HG02981 (cell line): ENCODE data around the gene TBC1D16.

Experiments
- ATAC-seq: cut with Tn5 transposase; IDR thresholded peaks from one replicate; pipeline ENCODE4 v1.9.1; 2021; ENCODE audit warnings: mild to moderate bottlenecking, moderate library complexity; ENCODE audit not compliant: unreplicated experiment

Gene TBC1D16

GRCh38 chr17:79929257-79930061 is 106.2 kb downstream of the TBC1D16 start:
- no peak for ATAC-seq

GRCh38 chr17:79928502-79929256 is 107.0 kb downstream of the TBC1D16 start:
- no peak for ATAC-seq

GRCh38 chr17:79927688-79928501 is 107.8 kb downstream of the TBC1D16 start:
- ATAC-seq, result no peak

- ATAC-seq, result no peak
These were observed 108.5 kb downstream of the TBC1D16 start for GRCh38 chr17:79927136-79927661.

GRCh38 chr17:79926605-79927135 is 109.0 kb downstream of the TBC1D16 start:
- ATAC-seq, result no peak

DNA sequence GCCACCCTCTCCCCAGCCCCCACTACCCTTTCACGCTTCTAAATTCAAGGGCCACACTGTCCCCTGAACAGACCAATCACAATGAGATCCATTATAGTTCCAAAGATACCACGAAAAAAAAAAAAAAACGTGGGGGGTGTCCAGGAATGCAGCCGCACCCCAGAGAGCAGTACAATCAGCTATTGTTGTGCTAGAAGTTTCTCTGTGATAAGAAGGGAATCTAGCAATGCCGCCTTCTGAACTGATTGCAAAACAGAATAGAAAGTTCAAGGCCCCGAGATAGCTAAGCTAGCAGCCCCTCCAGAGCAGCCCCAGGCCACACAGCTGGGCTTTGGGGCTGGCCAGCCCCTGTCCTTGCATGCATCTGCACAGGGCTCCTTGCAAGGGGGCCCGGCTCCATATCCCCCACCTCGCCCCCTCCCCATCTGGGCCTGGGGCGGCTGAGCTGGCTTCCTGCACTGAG is 109.5 kb downstream of the TBC1D16 start:
- ATAC-seq, result no peak

GRCh38 chr17:79925242-79925957 is 110.3 kb downstream of the TBC1D16 start:
- no peak for ATAC-seq

DNA sequence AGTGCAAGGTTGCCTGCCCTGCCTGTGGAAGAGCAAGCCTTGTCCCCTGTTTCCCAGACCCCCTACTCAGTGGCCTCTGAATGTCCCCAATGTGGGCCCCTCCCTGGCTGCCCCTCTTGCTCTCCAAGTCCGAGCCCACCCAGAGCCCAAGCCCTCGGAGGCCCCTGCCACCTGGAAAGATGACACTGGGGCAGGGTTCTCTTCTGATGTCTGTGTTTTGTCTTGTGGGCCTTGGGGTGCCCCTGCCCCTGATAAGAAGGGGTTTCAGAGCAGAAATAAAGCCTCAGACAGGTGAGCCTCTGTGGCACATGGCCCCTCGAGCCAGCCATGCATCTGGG is 111.1 kb downstream of the TBC1D16 start:
- ATAC-seq, result no peak

GRCh38 chr17:79923974-79924638 is 111.6 kb downstream of the TBC1D16 start:
- no peak for ATAC-seq

DNA sequence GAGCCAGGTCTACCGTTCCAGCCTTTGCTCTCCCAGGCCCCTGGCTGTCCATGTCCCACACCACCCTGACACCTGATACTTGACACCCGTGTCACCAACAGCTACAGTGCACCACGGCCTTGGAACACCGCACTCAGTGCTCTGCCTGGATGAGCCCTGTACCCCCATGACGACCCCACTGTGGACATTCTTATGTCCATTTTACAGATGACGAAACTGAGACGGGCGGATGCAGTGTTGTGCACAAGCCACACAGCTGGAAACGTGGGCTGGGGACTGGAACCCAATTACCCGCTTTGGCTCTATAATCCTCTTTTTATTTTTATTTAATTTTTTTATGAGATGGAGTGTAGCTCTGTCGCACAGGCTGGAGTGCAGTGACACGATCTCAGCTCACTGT is 112.9 kb downstream of the TBC1D16 start:
- ATAC-seq, result no peak

DNA sequence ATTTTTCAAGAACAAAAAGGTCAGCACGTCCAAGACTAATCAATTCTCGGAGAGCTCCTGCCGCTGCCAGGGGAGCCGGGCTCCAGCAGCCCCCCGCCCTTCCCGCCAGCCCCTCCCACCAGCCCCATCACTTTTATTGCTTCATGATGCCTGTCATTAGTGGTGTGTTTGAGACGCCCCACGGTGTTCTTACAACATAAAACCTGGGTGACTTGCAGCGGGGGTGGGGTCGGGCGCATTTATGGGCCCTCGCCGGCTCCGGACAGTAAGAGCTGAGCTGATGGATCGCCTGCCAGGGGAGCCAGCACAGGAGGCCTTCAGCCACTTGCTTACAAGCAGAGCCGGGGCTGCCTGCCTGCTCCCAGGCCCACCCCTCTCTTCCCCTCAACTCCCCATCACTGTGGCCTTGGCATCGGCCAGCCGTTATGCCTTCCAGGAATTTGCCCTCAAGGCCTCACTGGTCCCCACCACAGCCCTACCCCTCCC is 113.5 kb downstream of the TBC1D16 start:
- ATAC-seq, result no peak

DNA sequence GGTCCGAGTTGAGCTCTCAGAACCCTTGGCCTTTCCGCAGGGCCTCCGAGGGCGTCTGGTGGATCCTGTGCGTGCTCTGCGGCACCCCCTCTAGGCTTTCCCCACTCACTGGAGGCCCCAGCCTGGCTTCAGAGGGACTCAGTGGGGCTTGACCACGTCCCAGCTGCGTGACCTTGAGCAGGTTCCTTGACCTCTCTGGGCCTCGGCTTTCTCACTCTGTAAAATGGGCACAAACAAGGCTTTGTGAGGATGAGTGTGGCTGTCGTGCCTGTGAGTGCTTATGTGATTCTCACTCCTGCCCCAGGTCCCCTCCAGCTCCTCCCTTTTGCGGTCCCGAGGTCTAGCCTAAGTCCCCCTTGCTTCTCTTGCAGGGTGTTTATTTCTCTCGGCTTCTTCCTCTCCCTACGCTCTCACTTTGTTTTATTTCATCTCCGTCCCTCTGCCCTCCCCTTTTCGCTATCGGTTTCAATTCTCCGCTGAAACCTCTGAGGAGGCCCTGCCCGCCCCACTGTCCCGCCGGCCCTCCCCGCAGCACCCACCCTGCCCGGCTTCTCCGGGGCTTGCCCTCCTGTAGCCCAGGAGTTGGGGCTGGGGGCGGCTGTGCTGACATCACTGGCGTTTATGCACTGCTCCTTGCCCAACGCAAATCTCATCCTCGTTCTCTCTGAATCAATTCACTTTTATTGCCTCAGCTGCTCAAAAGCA is 114.1 kb downstream of the TBC1D16 start:
- ATAC-seq, result no peak

DNA sequence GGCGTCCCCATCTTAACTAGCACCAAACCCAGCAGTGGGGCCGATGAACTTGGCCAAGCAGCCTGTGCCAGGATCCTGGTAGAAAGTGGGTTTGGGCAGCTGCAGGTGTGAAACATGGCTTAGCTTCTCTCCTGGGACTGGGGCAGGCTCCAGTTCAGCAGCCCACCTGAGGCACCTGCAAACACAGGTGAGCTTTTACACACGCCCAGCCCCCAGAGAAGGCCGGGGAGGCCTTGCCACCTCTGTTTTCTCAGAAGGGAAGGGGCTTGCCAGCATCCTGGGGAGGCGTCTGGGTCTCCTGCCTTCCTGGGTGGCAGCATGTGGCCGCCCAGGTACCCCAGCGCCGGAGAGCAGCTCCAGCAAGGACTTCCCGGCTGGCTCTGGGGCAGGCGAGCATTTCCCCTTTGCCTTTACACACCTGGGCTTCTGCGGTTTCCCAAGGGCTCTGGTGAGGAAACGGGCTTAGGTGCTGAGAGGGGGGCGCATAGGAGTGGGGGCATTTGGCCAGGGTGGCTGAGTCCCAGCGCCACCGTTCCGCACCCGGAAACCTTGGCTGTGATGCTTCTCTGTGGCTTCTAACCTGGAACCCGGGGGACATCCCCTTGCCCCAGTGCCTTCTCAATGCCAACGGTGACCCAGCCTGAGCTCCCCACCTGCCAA is 114.8 kb downstream of the TBC1D16 start:
- no peak for ATAC-seq

GRCh38 chr17:79919862-79920720 is 115.6 kb downstream of the TBC1D16 start:
- no peak for ATAC-seq

DNA sequence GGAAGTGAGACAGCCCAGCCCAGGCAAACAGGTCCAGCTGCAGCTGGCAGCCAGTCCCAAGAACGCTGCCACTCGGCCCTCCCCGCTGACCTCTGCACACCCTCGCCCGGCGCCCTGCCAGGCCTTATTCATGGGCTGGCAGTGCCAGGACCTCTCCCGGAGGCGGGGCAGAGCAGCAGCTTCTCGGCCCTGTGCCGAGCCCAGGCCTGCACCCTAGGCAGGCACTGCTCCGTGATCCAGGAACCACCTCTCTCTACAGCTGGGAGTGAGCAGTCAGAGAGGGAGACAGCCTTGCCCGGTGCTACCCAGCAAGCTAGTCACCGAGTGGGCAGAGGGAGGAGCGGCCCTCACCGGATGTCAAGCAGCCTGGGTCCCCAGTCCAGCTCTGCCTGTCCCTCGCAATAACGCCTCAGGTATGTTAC is 116.5 kb downstream of the TBC1D16 start:
- ATAC-seq, result no peak

DNA sequence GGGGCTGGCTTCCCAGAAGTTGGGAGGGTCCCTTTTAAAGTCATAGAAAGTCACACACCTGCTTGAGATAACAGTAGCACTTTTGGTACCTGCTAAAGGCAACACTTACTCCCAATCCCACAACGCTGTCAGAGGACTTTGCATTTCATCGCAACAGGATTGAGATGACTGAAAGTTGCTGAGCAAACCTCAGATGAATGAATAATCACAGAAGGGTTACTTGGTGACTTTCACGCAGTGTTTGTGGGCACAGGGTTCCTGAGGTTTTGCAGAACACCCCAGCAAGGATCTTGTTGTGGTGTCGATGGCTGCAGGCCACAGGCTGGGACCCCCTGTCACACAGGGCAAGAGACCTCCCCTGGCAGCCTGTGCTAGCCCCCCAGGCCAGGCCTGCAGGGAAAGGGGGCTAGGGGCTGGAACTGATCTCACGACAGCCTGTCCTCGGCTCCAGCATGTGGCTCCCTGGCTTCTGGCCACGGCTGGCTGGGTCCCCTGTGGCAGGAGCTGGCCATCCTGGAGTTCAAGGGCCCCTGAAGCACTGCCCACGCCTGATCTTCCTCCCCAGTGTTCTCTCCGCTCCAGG is 117.0 kb downstream of the TBC1D16 start:
- ATAC-seq, result no peak

DNA sequence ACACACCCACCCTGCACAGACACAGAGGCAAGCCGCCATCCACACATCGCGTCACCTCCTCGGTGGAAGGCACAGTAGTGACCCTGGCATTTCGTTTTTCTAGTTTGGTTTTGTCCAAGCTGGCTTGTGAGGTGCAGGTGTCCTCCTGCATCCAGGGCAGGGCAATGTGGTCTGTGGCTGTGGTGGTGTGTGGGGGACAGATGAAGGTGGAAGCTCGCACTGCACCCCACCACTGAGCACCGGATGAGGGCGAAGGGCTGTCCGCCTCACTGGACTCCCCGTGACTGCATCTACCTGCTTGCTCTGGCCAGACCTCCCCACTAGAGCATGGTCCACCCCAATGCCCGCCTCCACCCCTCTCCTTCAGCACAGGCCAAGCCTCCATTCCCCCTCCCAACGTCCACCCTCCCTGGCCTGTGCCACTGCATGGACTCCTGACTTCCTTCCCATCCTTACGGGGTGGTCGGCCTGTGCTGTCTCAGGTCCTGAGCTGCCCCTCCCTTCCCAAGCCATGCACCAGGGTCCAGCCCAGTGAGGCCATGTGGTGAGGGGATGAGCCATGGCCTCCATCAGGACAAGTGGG is 117.7 kb downstream of the TBC1D16 start:
- ATAC-seq, result no peak
